Bronchus fibroblast of lung (primary cell): ENCODE results near the gene ANKRD22. TPM values are rescaled to one million over a fixed set of nuclear protein-coding genes. Genes with fewer than 3 reads are reported as not detected.

Experiments
- total RNA-seq: library from RNA; depleted of rRNA; stranded (reverse); fragments of >200 nt; gene quantifications from 2 replicates; pipeline ENCODE4 v1.2.3, GENCODE V29; 2015

The ANKRD22 gene
- total RNA-seq, result 0.15 TPM in 1 of 2 replicates, not detected in the other

DNA sequence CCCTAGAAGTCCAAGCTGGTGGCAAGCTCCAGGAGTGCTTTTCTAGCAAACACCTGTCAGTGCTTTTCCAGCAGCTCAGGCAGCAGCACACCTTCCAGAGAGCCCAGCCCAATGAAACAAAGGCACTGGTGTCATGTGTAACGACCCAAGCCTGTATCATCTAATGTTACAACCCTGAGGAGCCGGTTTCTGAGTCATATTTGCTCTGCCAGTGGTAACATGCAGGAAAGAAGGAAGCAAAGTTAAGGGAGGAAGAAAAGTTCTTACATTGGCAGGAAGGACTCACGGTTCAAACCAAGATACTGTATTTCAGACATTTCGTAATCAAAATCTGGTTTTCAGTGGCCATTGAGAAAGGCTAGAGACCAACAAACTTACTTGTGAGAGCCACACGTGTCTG lies at the start of gene ANKRD22:
ANKRD22 (minus strand) TSS at position 139 of the 400 bp plus-strand sequence. CDS start 237 bp downstream, outside the sequence.

DNA sequence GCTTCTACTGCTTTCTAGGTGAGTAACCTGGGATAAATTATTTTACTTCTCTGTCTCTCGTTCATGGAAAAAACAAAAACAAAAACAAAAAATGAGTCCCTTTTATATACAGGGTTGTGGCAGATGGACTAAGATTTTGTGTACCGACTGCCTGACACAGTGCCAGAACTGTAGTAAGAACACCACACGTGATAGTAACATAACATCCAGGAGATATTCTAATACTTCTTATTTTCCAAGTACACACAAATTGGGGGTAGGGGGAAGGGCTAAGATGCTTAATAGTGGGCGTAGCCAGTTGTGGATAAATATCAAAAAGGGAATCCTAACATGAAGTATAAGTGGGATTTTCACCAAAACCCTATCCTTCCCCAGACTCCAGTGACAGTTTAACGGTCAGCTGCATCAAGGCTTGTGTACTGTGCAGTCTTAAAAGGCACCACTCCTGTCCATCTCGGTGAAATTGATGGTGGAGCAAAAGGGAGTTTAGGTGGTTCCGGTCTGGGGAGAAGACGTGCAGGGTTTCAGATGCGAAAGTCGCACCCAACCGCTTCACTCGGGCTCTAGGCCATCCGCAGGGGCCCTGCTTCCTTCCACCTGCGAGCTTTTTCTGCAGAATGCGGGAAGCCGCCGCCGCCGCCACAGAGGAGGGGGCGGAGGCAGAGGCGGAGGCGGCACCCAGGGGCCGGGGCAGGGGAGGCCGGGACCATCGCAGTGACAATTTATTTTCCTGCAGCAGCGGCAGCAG lies 28.1 kb upstream of the ANKRD22 start, which contains the start of gene STAMBPL1:
STAMBPL1 (plus strand) TSS at position 712 of the 748 bp plus-strand sequence. CDS start 21,464 bp downstream, outside the sequence.

DNA sequence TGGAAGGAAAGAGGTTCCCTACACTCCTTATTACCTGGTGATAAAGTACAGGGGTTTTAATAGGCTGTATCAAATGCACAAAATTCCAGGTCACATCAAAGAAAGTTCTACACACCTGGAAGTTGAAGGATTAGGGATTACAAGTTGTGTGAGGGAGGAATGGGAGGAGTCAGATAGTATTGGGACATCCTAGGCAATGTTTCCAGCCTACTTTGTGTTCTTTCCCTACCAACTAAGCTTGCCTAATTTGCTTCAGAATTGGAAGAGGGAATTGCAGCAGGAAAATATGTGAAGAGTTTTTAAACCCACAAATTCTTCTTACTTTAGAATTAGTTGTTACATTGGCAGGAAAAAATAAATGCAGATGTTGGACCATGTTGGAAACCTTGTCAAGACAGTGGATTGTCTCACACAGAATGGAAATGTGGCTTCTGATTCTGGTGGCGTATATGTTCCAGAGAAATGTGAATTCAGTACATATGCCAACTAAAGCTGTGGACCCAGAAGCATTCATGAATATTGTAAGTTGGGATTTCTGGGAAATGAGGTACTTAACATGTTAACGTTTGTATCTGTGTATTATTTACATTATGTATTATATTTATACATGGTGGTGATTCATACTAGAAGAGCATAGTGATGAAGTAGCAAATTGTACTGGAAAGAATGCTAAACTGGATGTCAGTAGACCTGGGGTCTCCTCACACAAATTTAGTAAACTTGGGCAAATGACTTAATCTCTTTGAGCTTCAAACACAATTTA lies 48.9 kb downstream of the ANKRD22 start, which contains the start of gene LIPM:
LIPM (plus strand) TSS at position 208 of the 763 bp plus-strand sequence; CDS start at position 375, 167 bp downstream.

Other genes starting within 250 kb of the ANKRD22 start
- gene LIPF, start 187.4 kb downstream of the ANKRD22 start, total RNA-seq, result not detected in 2 replicates
- gene LIPK, start 145.6 kb downstream of the ANKRD22 start, total RNA-seq, result not detected in 2 replicates
- gene LIPN, start 91.8 kb downstream of the ANKRD22 start, total RNA-seq, result not detected in 2 replicates
- not detected in 2 replicates for gene LIPM, start 49.1 kb downstream of the ANKRD22 start, total RNA-seq
- gene STAMBPL1, start 28.4 kb upstream of the ANKRD22 start, total RNA-seq, result 32.1 and 45.8 TPM in 2 replicates
- 58.0 and 69.9 TPM in 2 replicates for gene ACTA2, start 100.9 kb upstream of the ANKRD22 start, total RNA-seq
- 16.4 and 20.8 TPM in 2 replicates for gene FAS, start 139.0 kb upstream of the ANKRD22 start, total RNA-seq